Measurements from ENCODE around the gene SAE1. TPM values are rescaled to one million over a fixed set of nuclear protein-coding genes. Genes with fewer than 3 reads are reported as not detected.

SAE1 gene
- total RNA-seq, 1 donor from 2014 or later: 49.9 TPM

DNA sequence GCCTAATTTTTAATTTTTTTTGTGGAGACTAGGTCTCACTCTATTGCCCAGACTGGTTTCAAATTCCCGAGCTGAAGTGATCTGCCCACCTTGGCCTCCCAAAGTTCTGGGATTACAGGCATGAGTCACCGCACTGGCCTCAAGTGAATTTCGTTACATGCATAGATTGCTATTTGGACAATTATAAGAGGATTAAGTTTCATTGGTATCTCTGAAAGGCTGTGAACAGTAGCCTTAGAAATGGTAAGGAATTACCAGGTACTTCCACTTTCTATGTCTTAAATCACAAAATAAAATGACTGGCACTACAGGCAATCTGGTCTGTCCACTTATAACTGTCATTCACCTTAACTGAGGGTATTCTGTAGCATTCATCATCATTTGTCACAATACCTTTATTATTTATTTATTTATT lies 122.8 kb downstream of the SAE1 start:
- Histone ChIP-seq H3K27me3 (ENCODE audit: low read depth) (no peaks in the 10 kb centered on the region), H3K4me1 (peaks cover 16% of the 10 kb centered on the region), H3K27ac (no peak overlapping the region), H3K36me3 (peaks cover 3% of the 10 kb centered on the region), H3K9me3 (no peaks in the 10 kb centered on the region), H3K4me3 (no peak overlapping the region)
- ATAC-seq (no peak), DNase-seq (no peak)
- TF ChIP-seq CTCF (IDR thresholded peaks at IDR 0.05): no peak
- intact Hi-C loops (cut with DNase I): no loop called here

- DNase-seq (no peak), ATAC-seq (no peak)
- Histone ChIP-seq H3K4me3 (no peak overlapping the region), H3K9me3 (no peaks in the 10 kb centered on the region), H3K36me3 (peaks cover 8% of the 10 kb centered on the region), H3K27me3 (ENCODE audit: low read depth) (no peaks in the 10 kb centered on the region), H3K4me1 (peaks cover 21% of the 10 kb centered on the region), H3K27ac (no peak overlapping the region)
- intact Hi-C loops (cut with DNase I): no loop called here
- no peak for TF ChIP-seq CTCF (IDR thresholded peaks at IDR 0.05)
These were observed 123.3 kb downstream of the SAE1 start for GRCh38 chr19:47253970-47254369.

- peak; percentile 98 for DNase-seq
- Histone ChIP-seq H3K4me1 (peaks cover 25% of the 10 kb centered on the region), H3K4me3 (peak within 1 kb of the TSS; percentile 57), H3K36me3 (peaks cover 29% of the 10 kb centered on the region), H3K27ac (peak within 1 kb of the TSS; percentile 89), H3K27me3 (ENCODE audit: low read depth) (no peaks in the 10 kb centered on the region), H3K9me3 (no peaks in the 10 kb centered on the region)
- TF ChIP-seq CTCF (IDR thresholded peaks at IDR 0.05): no peak
- intact Hi-C loops (cut with DNase I): no loop called here
- peak; percentile 72 to 80 for ATAC-seq
These were observed 125.5 kb downstream of the SAE1 start, which contains the start of gene CCDC9 for GRCh38 chr19:47255879-47256692. Gene CCDC9 (plus strand): TSS chr19:47256525. CDS start chr19:47258401, 1,876 bp downstream.

DNA sequence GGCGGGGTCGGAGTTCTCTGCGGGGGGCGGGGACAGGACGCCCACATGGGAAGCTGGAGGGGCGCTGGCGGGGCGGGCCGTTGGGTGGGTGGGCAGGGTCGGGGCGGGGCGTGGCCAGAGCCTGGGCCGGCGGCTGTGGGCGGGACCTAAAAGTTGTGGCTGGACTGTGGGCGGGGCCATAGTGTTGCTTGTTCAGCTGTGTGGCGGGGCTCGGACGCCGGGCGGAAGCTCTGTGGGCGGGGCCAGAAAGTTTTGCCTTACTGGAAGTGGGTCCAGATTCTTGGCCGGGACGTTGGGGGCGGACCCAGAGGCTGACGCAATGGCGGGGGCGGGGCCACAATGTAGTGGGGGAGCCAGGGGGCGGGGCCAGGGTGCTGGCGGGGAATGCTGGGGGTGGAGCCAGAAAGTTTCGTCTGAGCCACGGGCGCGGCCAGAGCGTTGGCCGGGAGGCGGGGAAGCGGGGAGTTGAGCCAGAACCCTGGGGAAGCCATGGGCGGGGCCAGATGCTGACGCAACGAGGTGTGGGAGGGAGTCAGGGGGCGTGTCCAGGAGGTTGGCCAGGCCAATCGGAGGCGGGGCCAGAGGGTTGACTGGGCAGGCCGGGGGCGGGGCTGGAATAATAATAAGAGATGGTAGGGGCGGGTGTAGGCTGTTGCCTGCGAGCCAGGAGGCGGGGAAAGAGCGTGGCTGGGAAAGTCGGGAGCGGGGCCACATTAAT lies 126.2 kb downstream of the SAE1 start:
- DNase-seq (peak; percentile 100), ATAC-seq (peak; percentile 88 to 92)
- no peaks in the 10 kb centered on the region for H3K27me3 ChIP-seq (ENCODE audit: low read depth)
- TF ChIP-seq CTCF (IDR thresholded peaks at IDR 0.05): no peak
- H3K36me3 ChIP-seq: peaks cover 34% of the 10 kb centered on the region
- H3K27ac ChIP-seq: peak overlapping the region; percentile 89
- intact Hi-C loops (cut with DNase I): no loop called here
- H3K9me3 ChIP-seq: no peaks in the 10 kb centered on the region
- peak overlapping the region; percentile 57 for H3K4me3 ChIP-seq
- H3K4me1 ChIP-seq: peaks cover 25% of the 10 kb centered on the region

DNA sequence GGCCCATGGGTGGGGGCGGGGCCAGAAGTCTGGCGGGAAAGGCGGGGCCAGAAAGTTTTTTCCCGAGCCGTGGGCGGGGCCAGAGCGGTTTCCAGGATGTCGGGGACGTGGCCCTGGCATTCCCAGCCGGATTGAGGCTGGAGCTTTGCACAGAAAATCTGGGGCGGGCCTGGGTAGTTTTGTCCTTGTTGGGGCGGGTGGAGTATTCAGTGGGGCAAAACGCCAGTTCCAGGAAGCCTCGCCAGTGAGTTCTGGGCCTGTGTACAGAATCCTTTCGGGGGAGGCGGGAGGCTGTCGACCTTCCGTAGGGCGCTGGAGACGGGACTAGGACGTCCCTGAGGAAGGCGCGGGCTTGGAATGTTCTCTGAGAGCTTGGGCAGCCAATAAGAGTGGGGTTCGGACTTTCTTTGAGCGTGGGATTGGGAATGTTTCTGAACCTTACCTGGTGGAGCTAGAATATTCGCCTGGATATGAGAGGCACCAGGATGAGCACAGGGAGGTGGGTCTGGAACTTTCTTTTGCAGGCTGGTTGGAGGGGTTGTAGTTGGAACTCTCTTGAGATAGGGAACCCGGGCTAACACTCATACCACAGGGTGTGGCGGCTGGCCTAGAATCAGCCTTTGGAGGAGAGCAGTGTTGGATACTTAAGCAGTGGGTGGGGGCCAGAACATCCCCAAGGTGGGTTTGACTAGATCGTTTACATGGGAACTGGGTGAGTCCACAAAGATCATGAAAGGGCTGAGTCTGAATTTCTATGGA lies 127.0 kb downstream of the SAE1 start:
- Histone ChIP-seq H3K4me1 (peaks cover 25% of the 10 kb centered on the region), H3K27me3 (ENCODE audit: low read depth) (no peaks in the 10 kb centered on the region), H3K36me3 (peaks cover 41% of the 10 kb centered on the region), H3K4me3 (peak overlapping the region; percentile 57), H3K27ac (peak overlapping the region; percentile 89), H3K9me3 (no peaks in the 10 kb centered on the region)
- peak; percentile 41 to 44 for ATAC-seq
- peak; percentile 51 for DNase-seq
- intact Hi-C loops (cut with DNase I): no loop called here
- no peak for TF ChIP-seq CTCF (IDR thresholded peaks at IDR 0.05)

Data from lower lobe of right lung (tissue), 2 donors.